ENCODE data around the gene MINDY2.
A peak's percentile ranks its signal among the peaks of the same experiment; 100 is the strongest.

MINDY2 gene, protein sequence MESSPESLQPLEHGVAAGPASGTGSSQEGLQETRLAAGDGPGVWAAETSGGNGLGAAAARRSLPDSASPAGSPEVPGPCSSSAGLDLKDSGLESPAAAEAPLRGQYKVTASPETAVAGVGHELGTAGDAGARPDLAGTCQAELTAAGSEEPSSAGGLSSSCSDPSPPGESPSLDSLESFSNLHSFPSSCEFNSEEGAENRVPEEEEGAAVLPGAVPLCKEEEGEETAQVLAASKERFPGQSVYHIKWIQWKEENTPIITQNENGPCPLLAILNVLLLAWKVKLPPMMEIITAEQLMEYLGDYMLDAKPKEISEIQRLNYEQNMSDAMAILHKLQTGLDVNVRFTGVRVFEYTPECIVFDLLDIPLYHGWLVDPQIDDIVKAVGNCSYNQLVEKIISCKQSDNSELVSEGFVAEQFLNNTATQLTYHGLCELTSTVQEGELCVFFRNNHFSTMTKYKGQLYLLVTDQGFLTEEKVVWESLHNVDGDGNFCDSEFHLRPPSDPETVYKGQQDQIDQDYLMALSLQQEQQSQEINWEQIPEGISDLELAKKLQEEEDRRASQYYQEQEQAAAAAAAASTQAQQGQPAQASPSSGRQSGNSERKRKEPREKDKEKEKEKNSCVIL

DNA sequence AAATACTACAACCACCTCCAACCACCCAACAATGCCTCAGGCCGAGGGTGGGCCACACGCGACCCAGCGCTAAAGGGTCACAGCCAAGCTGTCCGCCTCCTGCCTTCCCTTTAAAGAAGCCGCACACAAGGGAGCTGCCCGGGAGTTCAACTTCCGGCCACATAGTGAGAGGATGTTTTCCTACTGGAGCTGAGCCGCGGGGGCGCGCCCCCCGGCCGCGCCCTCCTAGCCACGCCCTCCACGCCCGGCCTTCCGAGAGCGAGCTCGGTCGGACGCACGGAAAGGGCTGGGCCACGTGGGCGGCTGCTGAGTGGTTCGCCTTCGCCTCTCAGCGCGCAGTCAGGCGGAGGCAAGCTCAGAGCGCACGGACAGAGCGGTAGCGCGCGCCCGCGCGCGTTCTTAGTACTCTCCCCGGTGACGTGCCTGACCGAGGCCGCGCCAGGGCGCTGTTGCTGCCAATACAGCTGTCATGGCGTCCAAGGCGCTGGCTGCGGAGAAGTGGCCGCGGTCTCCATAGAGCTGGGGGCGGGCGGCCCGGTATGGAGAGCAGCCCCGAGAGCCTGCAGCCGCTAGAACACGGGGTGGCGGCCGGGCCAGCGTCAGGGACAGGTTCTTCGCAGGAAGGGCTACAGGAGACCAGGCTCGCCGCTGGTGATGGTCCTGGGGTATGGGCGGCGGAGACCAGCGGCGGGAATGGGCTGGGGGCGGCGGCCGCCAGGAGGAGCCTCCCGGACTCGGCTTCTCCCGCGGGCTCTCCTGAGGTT, at the start of gene MINDY2:
Gene MINDY2 (plus strand): TSS at position 446 of the 764 bp plus-strand sequence. CDS start 94 bp downstream, at position 540.
- peak; percentile 99 for DNase-seq

DNA sequence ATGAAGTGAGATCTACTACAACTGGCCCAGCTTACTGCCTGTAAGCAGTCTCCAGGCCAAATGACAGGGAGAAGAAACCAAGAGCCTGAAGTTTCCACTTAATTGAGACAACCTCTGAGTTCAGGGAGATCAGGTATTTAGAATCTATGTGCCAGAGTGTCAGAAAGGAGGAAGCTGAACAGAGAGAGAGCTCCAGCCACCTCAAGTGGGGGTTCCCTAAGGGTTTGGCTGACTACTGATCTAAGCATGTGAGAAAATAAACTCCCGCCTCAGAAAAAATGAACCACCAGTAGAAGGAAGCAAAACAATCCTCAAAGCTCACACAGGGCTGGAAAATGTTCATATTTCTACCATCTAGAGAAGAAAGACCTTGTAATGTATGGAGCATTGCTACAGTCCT, 46.6 kb upstream of the MINDY2 start:
- DNase-seq: peak; percentile 58

DNA sequence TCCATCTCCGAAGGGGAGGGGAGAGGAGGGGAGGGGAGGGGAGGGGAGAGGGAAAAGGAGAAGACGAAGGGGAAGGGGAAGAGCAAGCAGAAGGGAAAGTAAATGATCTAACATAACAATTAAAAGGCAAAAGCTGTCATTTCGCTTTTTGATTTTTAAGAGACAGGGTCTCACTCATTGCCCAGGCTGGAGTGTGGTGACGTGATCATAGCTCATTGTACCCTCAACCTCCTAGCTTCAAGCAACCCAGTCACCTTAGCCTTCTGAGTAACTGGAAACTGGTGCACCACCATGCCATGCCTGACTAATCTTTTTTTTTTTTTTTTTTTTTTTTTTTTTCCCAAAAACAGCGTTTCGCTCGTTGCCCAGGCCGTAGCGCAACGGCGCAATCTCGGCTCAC, 44.2 kb upstream of the MINDY2 start:
- DNase-seq: no peak

DNA sequence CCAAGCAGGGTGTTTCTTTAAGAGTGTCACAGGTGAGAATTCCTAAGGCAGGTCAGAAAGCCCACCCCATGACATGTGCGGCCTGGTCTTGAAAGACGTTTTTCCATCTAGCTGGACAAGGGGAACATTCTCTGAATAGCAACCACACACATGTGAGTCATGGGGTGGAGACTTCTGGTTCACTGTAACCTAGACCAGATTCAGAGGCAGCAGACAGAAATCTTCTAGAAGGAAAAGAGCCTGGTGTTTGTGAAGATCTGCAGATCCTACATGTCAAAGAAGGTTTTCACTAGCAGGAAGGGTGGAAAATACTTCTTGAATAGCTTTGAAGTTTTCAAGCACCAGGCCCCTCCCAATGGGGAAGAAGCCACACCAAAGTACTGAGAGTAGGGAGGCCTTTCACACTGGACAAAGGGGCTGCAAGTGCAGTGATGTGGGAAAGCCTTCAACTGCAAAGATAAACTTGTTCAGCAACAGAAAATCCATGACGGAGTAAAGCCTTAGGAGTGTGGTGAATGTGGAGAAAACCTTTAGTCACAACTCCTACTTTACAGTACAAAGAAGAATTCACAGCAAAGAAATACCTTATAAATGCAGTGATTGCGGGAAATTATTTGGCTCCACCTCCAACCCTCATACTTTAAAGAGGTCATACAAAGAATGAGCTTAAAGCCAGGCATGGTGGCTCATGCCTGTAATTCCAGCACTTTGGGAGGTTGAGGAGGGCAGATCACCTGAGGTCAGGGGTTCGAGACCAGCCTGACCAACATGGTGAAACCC, 39.2 kb upstream of the MINDY2 start:
- DNase-seq: peak; percentile 77

DNA sequence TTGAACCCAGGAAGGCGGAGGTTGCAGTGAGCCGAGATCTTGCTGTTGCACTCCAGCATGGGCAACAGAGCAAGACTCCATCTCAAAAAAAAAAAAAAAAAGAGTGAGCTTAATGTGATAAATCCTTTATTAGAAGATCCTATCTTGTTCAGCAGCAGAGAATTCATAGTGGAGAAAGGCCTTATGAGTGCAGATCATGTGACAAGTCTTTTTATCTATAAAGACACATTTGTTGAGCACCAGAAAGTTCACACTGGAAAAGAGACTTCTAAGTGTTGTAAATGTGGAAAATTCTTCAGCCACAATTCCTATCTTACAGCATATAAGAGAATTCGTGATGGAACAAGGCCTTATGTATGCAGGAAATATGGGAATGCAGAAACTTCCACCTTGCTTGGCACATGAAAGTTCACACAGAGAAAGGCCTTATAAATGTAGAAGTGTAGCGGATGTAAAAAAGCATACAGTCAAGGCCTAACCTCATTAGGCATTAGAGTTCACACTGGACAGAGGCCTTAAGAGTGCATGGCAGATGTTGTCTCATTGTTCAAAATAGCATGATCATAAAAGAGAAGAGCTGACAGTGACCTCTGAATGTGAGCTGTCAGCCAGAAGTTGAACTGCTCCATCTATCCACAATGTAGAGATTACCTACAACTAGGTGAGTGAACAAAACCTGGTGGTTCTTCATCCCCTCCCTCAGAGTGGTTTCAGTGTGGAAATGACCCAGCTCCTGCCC, 38.3 kb upstream of the MINDY2 start:
- DNase-seq: no peak

DNA sequence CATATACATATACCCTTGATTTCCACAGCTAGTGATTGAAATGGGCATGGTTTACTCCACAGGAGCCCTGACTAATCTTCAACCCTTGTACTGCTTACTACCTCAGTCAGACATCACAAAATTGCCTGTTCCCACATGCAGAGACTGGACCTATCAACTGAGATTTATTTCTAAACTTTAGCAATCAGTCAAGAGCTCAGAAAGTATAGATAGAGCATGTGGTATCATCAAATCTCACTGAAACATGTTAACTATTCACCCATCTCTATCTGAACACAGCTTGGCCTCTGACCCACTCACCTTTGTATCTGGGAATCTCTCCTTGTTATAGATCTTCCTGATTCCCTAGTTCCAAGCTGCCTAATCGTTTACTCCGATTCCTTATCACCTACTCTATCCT, 36.2 kb upstream of the MINDY2 start:
- no peak for DNase-seq

DNA sequence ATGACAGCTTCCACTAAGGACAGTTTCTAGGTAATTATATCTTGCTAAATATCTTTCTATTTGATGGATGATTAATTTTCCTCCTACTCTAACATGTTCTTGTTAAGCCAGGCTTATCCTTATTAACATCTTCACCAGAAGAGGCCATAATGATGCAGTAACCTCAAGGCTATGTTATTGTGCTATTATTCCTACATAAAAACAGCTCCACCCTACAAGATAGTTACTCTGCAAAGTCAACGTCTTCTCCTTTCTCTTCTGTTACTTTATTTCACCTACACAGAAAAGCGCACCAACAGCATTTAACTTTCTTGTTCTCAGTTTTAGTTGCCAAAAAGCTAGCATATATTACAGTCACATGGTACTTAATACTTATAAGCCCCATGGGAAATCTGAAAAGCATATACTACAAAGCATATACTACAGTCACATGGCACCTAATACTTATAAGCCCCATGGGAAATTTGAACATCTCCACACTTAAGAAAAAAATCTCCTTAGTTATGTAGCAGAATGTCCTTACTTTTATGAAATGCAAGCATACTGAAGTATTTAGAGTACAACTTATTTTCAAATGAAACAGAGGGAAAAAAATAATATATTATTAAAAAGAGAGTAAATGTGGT, 35.0 kb upstream of the MINDY2 start:
- DNase-seq: no peak

DNA sequence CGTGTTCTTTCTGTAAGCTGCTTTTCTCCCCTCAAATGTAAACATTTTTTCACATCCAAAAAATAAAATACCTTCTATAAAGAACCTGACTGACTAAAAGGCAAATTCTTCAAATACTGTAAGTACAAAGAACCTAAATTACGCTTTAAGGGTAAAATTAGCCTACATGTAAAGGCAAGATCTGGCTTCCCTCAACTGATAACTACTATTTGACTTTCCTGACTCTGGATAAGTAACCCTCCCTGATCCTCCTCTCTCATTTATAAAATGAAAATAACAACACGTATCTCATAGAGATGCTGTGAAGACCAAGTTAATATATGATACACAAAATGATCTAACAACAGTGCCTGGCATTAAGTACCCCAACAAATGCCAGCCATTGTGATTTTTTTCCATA, 33.8 kb upstream of the MINDY2 start:
- DNase-seq: no peak

DNA sequence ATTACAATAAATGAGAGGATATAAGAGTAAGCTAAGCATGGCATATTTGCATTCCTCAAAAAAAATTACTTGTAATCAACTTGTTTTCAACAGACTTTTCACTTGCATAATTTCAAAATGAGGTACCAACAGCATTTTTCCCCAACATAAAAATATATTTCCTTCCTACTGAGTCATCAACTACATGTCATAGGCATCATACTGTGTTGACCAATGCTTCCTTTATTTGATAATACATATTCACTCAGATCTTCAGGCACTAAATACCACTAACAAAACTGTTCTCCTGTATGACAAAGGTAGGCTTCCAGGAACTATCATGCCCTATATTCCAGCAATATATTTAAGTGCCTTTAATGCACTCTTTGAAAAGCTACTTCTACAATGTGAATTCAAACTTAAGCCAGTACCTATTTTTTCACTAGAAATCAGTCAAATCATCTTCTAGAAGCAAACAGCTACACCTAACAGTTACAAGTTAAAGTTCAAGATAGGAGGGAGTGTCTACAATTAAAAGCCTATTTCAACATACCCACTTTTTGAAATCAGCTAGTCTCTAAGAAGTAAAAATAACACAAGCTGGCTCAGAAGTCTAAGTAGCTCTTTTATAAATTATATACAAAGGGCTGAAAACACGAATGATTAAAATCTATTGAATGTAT, 32.9 kb upstream of the MINDY2 start:
- peak; percentile 41 for DNase-seq

DNA sequence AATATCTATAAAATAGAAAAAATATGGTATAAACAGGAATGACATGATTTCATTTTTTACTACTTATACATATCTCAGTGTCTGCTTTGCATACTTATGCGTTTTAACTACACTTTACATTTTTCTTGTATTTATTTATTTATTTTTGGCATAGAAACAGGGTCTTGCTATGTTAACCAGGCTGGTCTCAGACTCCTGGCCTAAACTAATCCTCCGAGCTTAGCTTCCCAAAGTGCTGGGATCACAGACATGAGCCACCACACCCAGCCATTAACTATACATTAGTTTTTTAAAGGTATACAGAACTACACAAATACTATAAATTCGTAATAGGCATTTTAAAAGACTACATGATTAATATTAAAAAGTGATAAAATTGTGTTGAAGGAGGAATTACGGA, 30.7 kb upstream of the MINDY2 start:
- no peak for DNase-seq

DNA sequence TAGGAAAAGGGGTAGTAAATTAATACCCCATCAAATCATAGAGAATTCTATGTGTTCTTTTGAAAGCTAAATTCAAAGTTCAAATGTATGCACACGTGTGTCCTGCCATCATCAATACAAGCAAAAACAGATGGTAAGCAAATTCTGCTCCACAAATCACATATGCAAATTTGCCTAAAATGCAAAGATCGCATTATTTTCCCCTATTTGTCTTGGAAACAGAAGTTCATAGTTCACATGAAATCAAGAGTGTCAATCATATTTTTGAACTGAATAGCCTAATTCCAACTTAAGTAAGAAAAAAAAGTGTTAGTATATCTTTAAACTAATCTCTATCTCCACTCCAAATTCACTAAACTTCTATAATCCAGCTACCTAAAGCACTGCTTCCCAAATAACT, 30.1 kb upstream of the MINDY2 start:
- no peak for DNase-seq

DNA sequence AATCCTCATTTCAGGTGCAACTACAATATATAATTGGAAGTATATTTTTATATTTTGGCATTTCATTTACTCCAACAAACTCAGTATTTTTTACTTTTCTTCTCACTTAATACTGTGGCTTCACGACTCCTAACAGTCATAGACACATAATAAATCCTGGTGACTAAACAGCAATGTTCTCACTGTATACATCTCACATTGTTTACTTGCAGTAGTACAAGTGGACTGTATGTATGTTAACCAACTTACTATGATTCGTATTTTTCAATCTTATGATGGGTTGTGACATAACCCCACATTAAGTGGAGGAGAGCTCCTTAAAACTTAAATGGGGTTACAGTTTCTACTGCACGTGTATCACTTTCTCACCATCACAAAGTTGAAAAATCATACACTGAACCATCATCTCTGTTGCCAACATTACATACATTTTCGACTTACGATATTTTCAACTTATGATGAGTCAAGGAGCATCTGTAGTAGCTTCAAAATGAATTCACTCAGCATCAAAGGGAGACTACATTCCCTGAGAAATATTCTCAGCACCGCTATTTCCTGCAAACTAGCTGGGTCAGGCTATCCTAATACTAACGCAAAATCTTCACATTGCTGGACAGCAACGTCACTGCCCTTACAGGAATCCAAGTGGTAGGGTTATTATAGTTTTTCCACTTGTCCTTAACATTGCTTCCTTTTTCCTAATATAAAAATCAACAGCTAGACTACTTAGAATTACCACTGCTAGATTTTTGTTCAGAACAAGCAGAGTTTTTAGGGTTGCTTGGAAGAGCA, 28.9 kb upstream of the MINDY2 start:
- DNase-seq: peak; percentile 86

DNA sequence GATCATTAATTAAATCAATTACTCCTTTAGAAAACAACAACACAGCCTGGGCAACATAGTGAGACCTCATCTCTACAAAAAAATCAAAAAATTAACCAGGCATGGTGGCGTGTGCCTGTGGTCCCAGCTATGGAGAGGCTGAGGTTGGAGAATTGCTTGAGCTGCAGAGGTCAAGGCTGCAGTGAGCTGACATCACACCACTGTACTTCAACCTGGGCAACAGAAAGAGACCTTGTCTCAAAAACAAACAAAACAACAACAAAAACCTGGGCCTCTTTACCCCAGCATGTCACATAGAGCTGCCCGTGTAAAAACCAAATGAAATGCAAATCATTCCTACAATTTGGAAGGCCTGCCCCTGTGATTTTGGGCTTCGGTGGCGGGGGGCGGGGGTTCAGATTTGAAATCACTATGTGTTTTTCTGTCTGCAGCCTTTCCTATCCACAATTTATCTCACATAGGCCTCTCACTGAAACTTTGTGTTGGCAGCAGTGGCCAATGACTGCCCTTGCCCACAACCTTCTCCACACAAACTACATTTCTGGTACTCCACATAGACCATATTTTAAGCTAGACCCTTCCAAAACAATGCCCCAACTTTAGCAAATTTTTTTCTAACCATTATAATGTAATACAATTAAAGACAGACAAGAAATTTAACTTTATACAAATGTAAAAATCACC, 28.1 kb upstream of the MINDY2 start:
- DNase-seq: no peak

DNA sequence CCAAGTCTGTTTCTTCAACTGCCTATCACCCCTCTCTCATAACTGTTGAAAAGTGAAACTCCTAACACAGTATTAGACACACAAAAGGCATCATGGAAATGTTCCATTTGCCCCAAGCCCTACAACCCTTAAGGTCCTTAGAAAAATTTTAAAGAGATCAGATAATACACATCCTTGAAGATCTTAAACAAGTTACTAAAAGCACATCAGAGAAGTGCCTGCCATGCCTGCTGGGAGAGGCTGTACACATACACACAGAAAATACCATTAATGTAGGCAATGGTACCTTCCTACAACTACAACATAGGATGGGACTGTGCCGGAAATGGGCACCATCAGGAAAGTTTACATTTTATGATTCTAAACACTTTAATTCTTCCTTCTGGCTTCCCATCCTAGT, 24.9 kb upstream of the MINDY2 start:
- no peak for DNase-seq

DNA sequence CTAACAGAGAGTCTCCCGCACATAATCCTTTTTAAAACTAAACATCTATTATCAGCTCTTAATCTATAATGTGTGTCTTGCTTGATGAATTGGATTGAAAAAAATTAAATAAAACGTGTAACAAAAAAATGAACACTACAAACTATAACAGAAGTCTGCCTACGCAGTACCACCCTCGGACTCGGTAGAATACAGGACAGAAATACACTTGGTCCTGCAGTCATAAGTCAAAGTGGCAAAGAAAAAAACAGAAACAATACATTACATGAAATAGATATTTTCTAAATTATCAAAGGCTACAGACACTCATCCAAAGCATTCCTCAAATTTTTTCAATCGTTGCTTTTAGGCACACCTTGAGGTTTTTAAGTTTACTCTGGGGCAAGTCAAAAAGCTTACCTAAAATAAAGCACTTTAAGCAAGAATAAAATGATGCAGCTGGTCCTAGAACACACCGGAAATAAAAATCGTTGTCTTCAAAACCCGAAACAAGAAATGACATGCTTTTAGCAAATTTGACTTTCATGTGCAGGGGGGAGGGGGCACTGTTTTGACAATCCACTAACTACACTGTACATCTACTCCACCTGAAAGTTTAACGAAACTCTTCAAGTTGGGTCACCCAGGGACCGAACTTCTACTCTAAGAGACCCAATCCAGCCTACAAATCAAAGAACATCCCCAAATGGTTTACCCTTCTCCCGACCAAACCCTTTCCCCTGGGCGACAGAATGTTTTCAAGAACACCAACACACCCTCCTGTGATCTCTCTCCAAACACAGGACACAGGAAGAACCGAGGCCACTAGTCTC, 22.9 kb upstream of the MINDY2 start:
- DNase-seq: no peak

DNA sequence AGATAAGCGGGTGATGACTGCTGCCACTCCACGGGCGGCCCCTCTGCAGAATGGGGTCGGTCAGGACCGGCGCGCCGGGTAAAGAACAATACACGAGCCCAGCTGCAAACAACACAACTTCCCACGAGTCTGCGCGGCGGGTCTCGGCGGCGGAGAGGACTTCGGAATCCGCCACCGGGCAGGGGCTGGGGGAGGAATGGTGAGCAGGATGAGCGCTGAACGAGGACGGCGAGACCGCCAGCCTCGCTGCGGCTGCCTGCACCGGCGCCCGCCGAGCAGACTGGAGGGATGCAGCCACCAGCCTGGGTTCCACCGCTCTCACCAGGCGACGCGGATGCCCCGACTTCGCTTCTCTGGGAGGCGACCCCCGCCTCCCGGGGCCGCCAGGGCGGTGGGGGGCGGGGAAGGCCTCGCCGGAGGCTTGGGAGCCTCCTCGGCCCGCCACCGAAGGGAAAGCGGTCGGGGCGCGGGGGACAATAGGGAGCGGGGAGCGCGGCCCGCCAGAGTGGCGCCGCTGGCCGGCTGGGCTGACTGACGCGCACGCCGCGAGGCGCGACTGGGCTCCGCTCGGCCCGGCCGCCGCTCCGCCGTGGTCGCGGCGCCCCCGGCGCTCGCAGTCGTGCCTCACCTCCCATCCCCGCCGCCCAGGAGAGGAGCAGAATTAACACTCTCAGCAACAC, 22.1 kb upstream of the MINDY2 start:
- peak; percentile 51 for DNase-seq

DNA sequence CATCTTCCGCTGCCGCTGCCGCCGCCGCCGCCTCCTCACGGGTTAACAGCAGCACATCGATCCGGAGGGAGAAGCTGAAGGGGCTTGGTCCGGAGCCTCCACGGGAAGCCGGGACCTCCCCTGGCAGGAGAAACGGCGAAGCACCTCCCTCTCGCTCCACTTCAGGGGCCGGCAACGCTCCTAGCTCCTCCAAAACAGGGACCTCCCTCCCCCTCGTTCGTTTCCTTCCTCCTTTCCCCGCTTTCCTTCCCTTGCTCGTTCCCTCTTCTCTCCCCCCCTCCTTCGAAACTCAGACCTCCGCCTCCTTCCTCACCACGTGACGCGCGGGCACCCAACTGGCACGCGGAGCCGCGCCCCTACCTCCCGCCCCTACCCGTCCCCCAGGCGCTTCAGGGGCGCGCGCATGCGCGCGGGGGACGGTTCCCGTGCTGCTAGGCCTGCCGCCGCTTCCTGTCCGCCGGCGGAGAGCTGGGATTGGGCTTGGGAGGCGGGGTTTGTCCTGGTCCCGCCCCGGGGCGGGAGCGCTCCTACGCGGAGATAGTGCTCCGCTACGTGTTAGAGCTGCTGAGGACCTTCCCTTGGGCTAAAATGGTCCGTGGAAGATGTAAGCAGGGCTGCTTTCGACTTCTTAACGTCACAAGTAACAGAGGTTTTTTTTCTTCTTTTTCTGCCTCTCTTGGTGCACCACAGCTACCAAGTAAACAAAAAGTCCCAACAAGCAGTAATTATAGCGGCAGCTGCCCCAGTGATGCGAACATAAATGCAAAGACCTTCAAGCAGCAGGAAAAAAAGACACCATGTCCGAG, 21.4 kb upstream of the MINDY2 start, which contains the start of gene ADAM10:
Gene ADAM10 (minus strand): TSS at position 176 of the 806 bp plus-strand sequence. CDS start 173 bp downstream, at position 3.
- DNase-seq: peak; percentile 99

Measured in EL (cell line).